Activated naive CD4-positive, alpha-beta T cell treated with anti-CD3 and anti-CD28 coated beads, Interleukin-2, amount 50 U/mL, for 24 hours (primary cell): Measurements from ENCODE around the gene GIT2.
A peak's percentile ranks its signal among the peaks of the same experiment; 100 is the strongest.
"Not testable (repeated sequence)": the region's sequence is repeated elsewhere in the genome, so short reads cannot be mapped to it uniquely, and the experiment has no call there.

Experiments
- H3K27ac Mint-ChIP-seq: one replicate; pipeline ENCODE4 v1.8.0; 2021; ENCODE audit warnings: mild to moderate bottlenecking, mixed read lengths
- H3K27me3 Mint-ChIP-seq: one replicate; pipeline ENCODE4 v1.8.0; 2021; ENCODE audit warnings: mixed read lengths
- H3K36me3 Mint-ChIP-seq: one replicate; pipeline ENCODE4 v1.8.0; 2021; ENCODE audit warnings: mixed read lengths
- H3K4me1 Mint-ChIP-seq: one replicate; pipeline ENCODE4 v1.8.0; 2021; ENCODE audit warnings: mixed read lengths
- H3K4me3 Mint-ChIP-seq: one replicate; pipeline ENCODE4 v1.8.0; 2021; ENCODE audit warnings: mild to moderate bottlenecking, mixed read lengths
- H3K9me3 Mint-ChIP-seq: one replicate; pipeline ENCODE4 v1.8.0; 2021; ENCODE audit warnings: mixed read lengths

GIT2 gene

GRCh38 chr12:109905301-109905700 lies 90.9 kb downstream of the GIT2 start:
- H3K9me3 Mint-ChIP-seq, result no peaks in the 10 kb centered on the region
- peaks cover 20% of the 10 kb centered on the region for H3K4me1 Mint-ChIP-seq
- peaks cover 20% of the 10 kb centered on the region for H3K36me3 Mint-ChIP-seq
- H3K4me3 Mint-ChIP-seq, result no peak overlapping the region
- peak overlapping the region; percentile 90 for H3K27ac Mint-ChIP-seq
- no peaks in the 10 kb centered on the region for H3K27me3 Mint-ChIP-seq

- Mint-ChIP-seq H3K27me3 (no peaks in the 10 kb centered on the region), H3K36me3 (peaks cover 16% of the 10 kb centered on the region), H3K4me3 (no peak overlapping the region), H3K27ac (no peak overlapping the region), H3K4me1 (peaks cover 32% of the 10 kb centered on the region), H3K9me3 (no peaks in the 10 kb centered on the region)
These were observed 93.2 kb downstream of the GIT2 start for GRCh38 chr12:109902891-109903418.

- Mint-ChIP-seq H3K27ac (peak overlapping the region; percentile 81), H3K4me1 (peaks cover 32% of the 10 kb centered on the region), H3K4me3 (peak overlapping the region; percentile 98), H3K9me3 (no peaks in the 10 kb centered on the region), H3K36me3 (peaks cover 9% of the 10 kb centered on the region), H3K27me3 (no peaks in the 10 kb centered on the region)
These were observed 95.2 kb downstream of the GIT2 start for GRCh38 chr12:109900752-109901580.

GRCh38 chr12:109899783-109900751 lies 96.1 kb downstream of the GIT2 start, which contains the start of gene TCHP:
TCHP (plus strand) TSS chr12:109900274; CDS start chr12:109903027, 2,753 bp downstream.
- Mint-ChIP-seq H3K4me1 (peaks cover 32% of the 10 kb centered on the region), H3K9me3 (no peaks in the 10 kb centered on the region), H3K4me3 (peak within 1 kb of the TSS; percentile 98), H3K27ac (peak within 1 kb of the TSS; percentile 100), H3K36me3 (peaks cover 8% of the 10 kb centered on the region), H3K27me3 (no peaks in the 10 kb centered on the region)

- H3K27me3 Mint-ChIP-seq, H3K9me3 Mint-ChIP-seq, H3K36me3 Mint-ChIP-seq: not testable (repeated sequence)
- peak overlapping the region; percentile 100 for H3K27ac Mint-ChIP-seq
- H3K4me1 Mint-ChIP-seq, result peaks cover 32% of the 10 kb centered on the region
- H3K4me3 Mint-ChIP-seq, result peak overlapping the region; percentile 98
These were observed 96.8 kb downstream of the GIT2 start for GRCh38 chr12:109899345-109899744.

- no peaks in the 10 kb centered on the region for H3K27me3 Mint-ChIP-seq
- no peaks in the 10 kb centered on the region for H3K36me3 Mint-ChIP-seq
- peaks cover 42% of the 10 kb centered on the region for H3K4me1 Mint-ChIP-seq
- no peak overlapping the region for H3K4me3 Mint-ChIP-seq
- no peaks in the 10 kb centered on the region for H3K9me3 Mint-ChIP-seq
- H3K27ac Mint-ChIP-seq, result no peak overlapping the region
These were observed 99.1 kb downstream of the GIT2 start for GRCh38 chr12:109897029-109897428.

- H3K36me3 Mint-ChIP-seq, result no peaks in the 10 kb centered on the region
- no peaks in the 10 kb centered on the region for H3K9me3 Mint-ChIP-seq
- H3K4me3 Mint-ChIP-seq, result no peak overlapping the region
- peaks cover 35% of the 10 kb centered on the region for H3K4me1 Mint-ChIP-seq
- H3K27me3 Mint-ChIP-seq, result no peaks in the 10 kb centered on the region
- no peak overlapping the region for H3K27ac Mint-ChIP-seq
These were observed 100.0 kb downstream of the GIT2 start for GRCh38 chr12:109896188-109896587.

- Mint-ChIP-seq H3K4me3 (no peak overlapping the region), H3K27me3 (no peaks in the 10 kb centered on the region), H3K27ac (no peak overlapping the region), H3K4me1 (peaks cover 24% of the 10 kb centered on the region), H3K36me3 (no peaks in the 10 kb centered on the region), H3K9me3 (no peaks in the 10 kb centered on the region)
These were observed 101.2 kb downstream of the GIT2 start for GRCh38 chr12:109894939-109895338.

GRCh38 chr12:109893261-109893995 lies 102.7 kb downstream of the GIT2 start:
- Mint-ChIP-seq H3K4me3 (no peak overlapping the region), H3K27ac (no peak overlapping the region), H3K4me1 (peaks cover 29% of the 10 kb centered on the region), H3K36me3 (no peaks in the 10 kb centered on the region), H3K9me3 (no peaks in the 10 kb centered on the region), H3K27me3 (no peaks in the 10 kb centered on the region)

- H3K4me1 Mint-ChIP-seq, result peaks cover 36% of the 10 kb centered on the region
These were observed 103.4 kb downstream of the GIT2 start for GRCh38 chr12:109892748-109893147.

GRCh38 chr12:109892165-109892715 lies 103.9 kb downstream of the GIT2 start:
- peak overlapping the region; percentile 35 for H3K27ac Mint-ChIP-seq
- H3K27me3 Mint-ChIP-seq, result no peaks in the 10 kb centered on the region
- no peaks in the 10 kb centered on the region for H3K36me3 Mint-ChIP-seq
- H3K9me3 Mint-ChIP-seq, result no peaks in the 10 kb centered on the region
- no peak overlapping the region for H3K4me3 Mint-ChIP-seq
- H3K4me1 Mint-ChIP-seq, result peaks cover 39% of the 10 kb centered on the region

More at GRCh38 chr12:109892748-109893147, 103.4 kb downstream of the GIT2 start:
- Mint-ChIP-seq H3K4me3 (no peak overlapping the region), H3K27ac (no peak overlapping the region), H3K36me3 (no peaks in the 10 kb centered on the region), H3K27me3 (no peaks in the 10 kb centered on the region), H3K9me3 (no peaks in the 10 kb centered on the region)

- Mint-ChIP-seq H3K27ac (peak overlapping the region; percentile 12), H3K4me1 (peaks cover 39% of the 10 kb centered on the region)
- not testable (repeated sequence) for H3K4me3 Mint-ChIP-seq, H3K9me3 Mint-ChIP-seq, H3K36me3 Mint-ChIP-seq, H3K27me3 Mint-ChIP-seq
These were observed 104.4 kb downstream of the GIT2 start for GRCh38 chr12:109891731-109892130.

GRCh38 chr12:109890620-109891170 lies 105.5 kb downstream of the GIT2 start:
- Mint-ChIP-seq H3K4me1 (peaks cover 39% of the 10 kb centered on the region), H3K27me3 (no peaks in the 10 kb centered on the region), H3K4me3 (no peak overlapping the region)

GRCh38 chr12:109888179-109889020 lies 107.8 kb downstream of the GIT2 start:
- Mint-ChIP-seq H3K4me3 (peak overlapping the region; percentile 70), H3K9me3 (no peaks in the 10 kb centered on the region), H3K27me3 (no peaks in the 10 kb centered on the region), H3K27ac (peak overlapping the region; percentile 87), H3K36me3 (no peaks in the 10 kb centered on the region), H3K4me1 (peaks cover 37% of the 10 kb centered on the region)

More at GRCh38 chr12:109890620-109891170, 105.5 kb downstream of the GIT2 start:
- Mint-ChIP-seq H3K27ac (peak overlapping the region; percentile 46), H3K9me3 (no peaks in the 10 kb centered on the region), H3K36me3 (no peaks in the 10 kb centered on the region)
